Measurements from ENCODE around the gene METAP2.

The METAP2 gene

DNA sequence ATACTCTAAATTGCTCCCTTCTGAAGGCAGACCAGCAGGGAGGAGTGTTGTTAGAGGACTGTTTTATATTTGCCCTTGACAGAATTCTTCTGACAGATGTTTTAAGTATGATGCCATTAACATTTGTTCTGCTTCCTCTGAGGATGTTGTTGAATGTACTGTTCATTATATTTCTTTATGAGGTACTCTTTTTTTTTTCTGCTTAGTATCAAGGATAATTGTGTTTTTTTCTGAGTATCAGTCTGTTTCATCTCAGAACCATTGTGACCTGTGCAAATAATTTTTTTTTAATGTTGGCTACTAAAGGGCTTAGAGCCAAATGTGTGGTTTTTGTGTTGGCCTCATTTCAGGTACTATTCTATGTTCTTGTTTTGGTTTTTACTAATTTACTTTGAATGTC, 10.6 kb downstream of the METAP2 start:
- TF ChIP-seq, protein P1, sequence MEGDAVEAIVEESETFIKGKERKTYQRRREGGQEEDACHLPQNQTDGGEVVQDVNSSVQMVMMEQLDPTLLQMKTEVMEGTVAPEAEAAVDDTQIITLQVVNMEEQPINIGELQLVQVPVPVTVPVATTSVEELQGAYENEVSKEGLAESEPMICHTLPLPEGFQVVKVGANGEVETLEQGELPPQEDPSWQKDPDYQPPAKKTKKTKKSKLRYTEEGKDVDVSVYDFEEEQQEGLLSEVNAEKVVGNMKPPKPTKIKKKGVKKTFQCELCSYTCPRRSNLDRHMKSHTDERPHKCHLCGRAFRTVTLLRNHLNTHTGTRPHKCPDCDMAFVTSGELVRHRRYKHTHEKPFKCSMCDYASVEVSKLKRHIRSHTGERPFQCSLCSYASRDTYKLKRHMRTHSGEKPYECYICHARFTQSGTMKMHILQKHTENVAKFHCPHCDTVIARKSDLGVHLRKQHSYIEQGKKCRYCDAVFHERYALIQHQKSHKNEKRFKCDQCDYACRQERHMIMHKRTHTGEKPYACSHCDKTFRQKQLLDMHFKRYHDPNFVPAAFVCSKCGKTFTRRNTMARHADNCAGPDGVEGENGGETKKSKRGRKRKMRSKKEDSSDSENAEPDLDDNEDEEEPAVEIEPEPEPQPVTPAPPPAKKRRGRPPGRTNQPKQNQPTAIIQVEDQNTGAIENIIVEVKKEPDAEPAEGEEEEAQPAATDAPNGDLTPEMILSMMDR (IDR thresholded peaks at IDR 0.05; ENCODE audit: extremely low read depth, missing control alignments), result no peak
- DNase-seq (ENCODE audit: low spot score), result no peak

DNA sequence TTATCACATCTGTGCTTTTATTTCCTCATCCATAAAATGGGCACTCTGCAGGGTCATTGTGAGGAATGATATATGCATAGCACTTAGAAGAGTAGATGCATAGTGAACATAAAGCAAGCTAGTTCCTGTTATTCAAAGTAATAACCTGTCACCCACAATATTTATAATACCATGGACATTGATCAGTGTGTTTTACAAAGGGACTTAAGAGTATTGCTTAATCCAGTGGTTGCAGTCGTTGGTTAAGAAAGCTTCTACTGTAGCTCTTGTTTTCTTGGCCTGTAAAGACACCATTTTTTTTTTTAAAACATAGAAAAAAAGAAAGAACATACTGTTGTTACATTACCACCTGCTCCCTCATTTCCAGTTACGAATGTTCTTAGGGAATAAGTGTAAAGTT, 13.1 kb downstream of the METAP2 start:
- TF ChIP-seq, protein P1 (IDR thresholded peaks at IDR 0.05; ENCODE audit: extremely low read depth, missing control alignments), result no peak
- DNase-seq (ENCODE audit: low spot score), result no peak

DNA sequence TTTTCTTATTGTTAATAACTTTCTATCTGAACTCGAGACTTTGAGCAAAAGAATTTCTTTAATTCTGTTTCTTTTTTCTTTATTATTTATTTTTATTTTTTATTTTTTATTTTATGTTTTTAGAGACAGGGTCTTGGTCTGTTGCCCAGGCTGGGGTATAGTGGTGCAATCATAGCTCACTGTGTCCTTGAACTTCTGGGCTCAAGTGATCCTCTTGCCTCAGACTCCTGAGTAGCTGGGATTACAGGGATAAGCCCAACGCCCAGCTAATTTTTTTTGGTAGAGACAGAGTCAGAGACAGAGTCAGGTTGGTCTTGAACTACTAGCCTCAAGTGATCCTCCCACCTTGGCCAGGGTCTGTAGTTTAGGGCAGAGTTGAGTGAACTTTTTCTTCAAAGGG, 18.5 kb downstream of the METAP2 start:
- TF ChIP-seq, protein P1 (IDR thresholded peaks at IDR 0.05; ENCODE audit: extremely low read depth, missing control alignments), result no peak
- DNase-seq (ENCODE audit: low spot score), result no peak

GRCh38 chr12:95494888-95495287, 20.9 kb downstream of the METAP2 start:
- TF ChIP-seq, protein P1 (IDR thresholded peaks at IDR 0.05; ENCODE audit: extremely low read depth, missing control alignments), result no peak
- no peak for DNase-seq (ENCODE audit: low spot score)

DNA sequence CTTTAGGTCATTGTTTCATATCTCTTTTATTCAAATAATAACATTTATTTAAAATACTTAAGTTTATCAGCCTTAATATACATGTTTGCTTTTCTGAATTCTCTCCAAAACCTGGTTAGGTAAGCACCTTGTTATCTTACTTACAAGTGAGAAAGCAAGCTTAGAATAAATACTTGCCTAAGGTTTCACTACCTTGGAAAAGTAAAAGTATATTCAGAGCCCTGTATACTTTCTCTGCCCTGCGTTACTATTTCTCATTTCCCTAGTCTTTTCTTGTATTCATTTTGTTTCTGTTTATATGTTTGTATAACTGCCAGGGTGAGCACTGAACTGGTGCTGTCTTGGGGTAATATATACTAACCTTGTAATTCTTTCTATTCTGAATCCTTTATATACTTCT, 21.5 kb downstream of the METAP2 start:
- no peak for DNase-seq (ENCODE audit: low spot score)
- TF ChIP-seq, protein P1 (IDR thresholded peaks at IDR 0.05; ENCODE audit: extremely low read depth, missing control alignments), result no peak

- DNase-seq (ENCODE audit: low spot score), result no peak
- TF ChIP-seq, protein P1 (IDR thresholded peaks at IDR 0.05; ENCODE audit: extremely low read depth, missing control alignments), result no peak
Observed at GRCh38 chr12:95497031-95497430, 23.1 kb downstream of the METAP2 start.

- DNase-seq (ENCODE audit: low spot score), result no peak
- TF ChIP-seq, protein P1 (IDR thresholded peaks at IDR 0.05; ENCODE audit: extremely low read depth, missing control alignments), result no peak
Observed at GRCh38 chr12:95498968-95499367, 25.0 kb downstream of the METAP2 start.

Data from GM20000 (cell line).